NT2/D1 (cell line): ENCODE measurements around the gene TLE5.

Experiments used
- SUZ12 ChIP-seq: IDR thresholded peaks from 2 replicates; pipeline ENCODE4 v1.6.1; 2011; ENCODE audit not compliant: insufficient read length, insufficient read depth; ENCODE audit errors: extremely low read depth
- YY1 ChIP-seq: IDR thresholded peaks from 2 replicates; pipeline ENCODE4 v1.6.1; 2011; ENCODE audit not compliant: insufficient read length, insufficient read depth
- ZNF274 ChIP-seq: IDR thresholded peaks from 2 replicates; pipeline ENCODE4 v1.6.1; 2011; ENCODE audit warnings: mild to moderate bottlenecking, low read depth, low read length

DNA sequence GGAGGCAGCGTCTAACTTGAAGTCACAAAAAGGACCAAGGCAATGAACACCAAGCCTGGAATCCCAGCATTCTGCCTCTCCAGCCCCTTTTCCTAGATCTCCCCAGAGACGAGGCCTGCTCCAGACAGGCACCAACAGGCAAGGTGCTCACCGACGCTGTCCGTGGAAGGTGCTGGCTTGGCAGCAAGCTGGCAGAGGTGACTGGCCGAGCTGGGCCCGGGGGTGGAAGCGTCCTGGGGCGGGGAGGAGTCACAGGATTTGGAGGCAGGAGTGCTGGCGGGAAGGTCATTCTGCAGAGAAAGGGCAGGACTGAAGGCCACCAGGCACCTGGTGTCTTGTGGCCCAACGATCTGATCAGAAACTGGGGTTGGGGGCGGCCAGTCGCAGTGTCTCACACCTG lies 51.4 kb downstream of the TLE5 start:
- TF ChIP-seq YY1 (no peak), ZNF274 (no peak), SUZ12 (no peak)
